ENCODE results near the gene SV2B. TPM values are rescaled to one million over a fixed set of nuclear protein-coding genes. Genes with fewer than 3 reads are reported as not detected.

Gene SV2B
- total RNA-seq, 1 experiment from 2014 or later = not detected

DNA sequence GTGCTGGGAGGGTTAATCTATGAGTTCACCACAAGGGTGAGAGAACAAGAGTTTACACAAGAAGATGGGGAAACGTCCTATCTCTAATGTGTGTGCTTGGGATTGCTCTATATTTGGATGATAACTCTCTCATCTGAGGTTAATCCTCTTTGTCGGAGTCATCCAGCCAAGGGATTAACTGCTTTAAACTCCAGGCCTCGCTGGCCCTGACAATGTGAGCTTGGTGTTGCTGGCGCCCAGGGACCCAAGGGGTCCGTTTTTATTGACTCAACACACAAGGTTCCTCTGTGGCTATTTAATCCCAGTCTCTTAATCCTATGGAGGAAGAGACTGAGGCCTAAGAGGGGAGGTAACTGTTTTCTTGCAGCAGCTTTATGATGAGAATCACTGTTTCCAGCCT lies 14.2 kb downstream of the SV2B start:
- no peaks in the 10 kb centered on the region for H3K9me2 ChIP-seq (replicated peaks; ENCODE audit: low read length)
- no peaks in the 10 kb centered on the region for H3K4me1 ChIP-seq (ENCODE audit: insufficient read depth, low read length)
- no peaks in the 10 kb centered on the region for H4K20me1 ChIP-seq (ENCODE audit: low read length)
- ATAC-seq = no peak
- H3K27ac ChIP-seq (ENCODE audit: low read length) = no peak overlapping the region
- POLR2A ChIA-PET (ENCODE audit: unreplicated experiment) = no interaction called here
- CTCF ChIA-PET = no interaction called here
- peaks cover 86% of the 10 kb centered on the region for H3K27me3 ChIP-seq (ENCODE audit: low read length)
- H3F3A ChIP-seq (ENCODE audit: low read length, unreplicated experiment) = no peaks in the 10 kb centered on the region
- H3K4me2 ChIP-seq (ENCODE audit: low read length) = no peak overlapping the region
- H3K79me2 ChIP-seq (ENCODE audit: low read length) = no peaks in the 10 kb centered on the region
- TF ChIP-seq EZH2phosphoT487 (IDR thresholded peaks at IDR 0.05; ENCODE audit: borderline replicate concordance, low read length) = no peak
- TF ChIP-seq EZH2 (IDR thresholded peaks at IDR 0.05; ENCODE audit: low read length, unreplicated experiment) = no peak
- TF ChIP-seq, protein P1, sequence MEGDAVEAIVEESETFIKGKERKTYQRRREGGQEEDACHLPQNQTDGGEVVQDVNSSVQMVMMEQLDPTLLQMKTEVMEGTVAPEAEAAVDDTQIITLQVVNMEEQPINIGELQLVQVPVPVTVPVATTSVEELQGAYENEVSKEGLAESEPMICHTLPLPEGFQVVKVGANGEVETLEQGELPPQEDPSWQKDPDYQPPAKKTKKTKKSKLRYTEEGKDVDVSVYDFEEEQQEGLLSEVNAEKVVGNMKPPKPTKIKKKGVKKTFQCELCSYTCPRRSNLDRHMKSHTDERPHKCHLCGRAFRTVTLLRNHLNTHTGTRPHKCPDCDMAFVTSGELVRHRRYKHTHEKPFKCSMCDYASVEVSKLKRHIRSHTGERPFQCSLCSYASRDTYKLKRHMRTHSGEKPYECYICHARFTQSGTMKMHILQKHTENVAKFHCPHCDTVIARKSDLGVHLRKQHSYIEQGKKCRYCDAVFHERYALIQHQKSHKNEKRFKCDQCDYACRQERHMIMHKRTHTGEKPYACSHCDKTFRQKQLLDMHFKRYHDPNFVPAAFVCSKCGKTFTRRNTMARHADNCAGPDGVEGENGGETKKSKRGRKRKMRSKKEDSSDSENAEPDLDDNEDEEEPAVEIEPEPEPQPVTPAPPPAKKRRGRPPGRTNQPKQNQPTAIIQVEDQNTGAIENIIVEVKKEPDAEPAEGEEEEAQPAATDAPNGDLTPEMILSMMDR (conservative IDR thresholded peaks at IDR 0.05; ENCODE audit: low read depth, low read length) = no peak
- no peak for DNase-seq
- BruUV-seq (replicated peaks) = no TSS peak
- intact Hi-C loops (cut with micrococcal nuclease) = no loop called here
- no peak overlapping the region for H2AFZ ChIP-seq (ENCODE audit: low read length)
- H3K4me3 ChIP-seq (ENCODE audit: low read length) = no peak overlapping the region
- no peaks in the 10 kb centered on the region for H3K9me3 ChIP-seq (ENCODE audit: low read length)
- H3K36me3 ChIP-seq (ENCODE audit: low read depth, low read length) = no peaks in the 10 kb centered on the region
- no peak overlapping the region for H3K9ac ChIP-seq (ENCODE audit: low read length)

DNA sequence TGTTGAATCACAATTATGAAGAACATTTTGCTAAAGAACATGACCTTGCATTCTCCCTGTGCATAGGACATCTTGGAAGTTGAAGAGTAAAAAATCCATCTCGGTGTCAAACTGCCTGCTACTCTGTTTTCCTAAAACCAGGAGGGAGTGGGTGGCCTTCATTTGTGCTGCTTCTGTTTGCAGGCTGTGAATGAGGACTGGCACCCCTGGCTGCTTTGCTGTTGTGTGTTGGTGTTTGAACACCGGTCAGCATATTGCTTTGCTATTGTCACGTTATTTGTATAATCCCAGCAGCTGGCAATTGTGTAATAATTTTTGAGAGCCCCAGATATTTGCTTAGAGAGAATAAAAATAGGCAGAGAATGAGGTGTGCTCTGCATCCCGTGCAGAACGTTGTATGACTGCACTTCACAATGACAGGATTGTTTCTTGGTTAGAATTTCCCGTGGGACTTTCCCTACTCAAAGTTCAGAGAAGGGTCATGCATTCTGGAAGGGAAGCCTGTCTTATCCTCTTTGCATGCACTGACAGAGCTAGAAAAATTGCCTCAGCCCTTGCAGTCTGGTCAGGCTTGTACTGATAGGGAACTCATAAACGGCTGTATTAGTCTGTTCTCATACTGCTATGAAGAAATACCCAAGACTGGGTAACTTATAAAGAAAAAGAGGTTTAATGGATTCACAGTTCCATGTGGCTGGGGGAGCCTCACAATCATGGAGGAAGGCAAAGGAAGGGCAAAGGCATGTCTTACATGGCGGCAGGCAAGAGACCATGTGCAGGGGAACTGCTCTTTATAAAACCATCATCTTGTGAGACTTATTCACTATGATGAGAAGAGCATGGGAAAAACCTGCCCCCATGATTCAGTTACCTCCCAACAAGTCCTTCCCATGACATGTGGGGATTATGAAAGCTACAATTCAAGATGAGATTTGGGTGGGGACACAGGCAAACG lies 16.3 kb downstream of the SV2B start:
- no peaks in the 10 kb centered on the region for H3K9me2 ChIP-seq (replicated peaks; ENCODE audit: low read length)
- no peak overlapping the region for H2AFZ ChIP-seq (ENCODE audit: low read length)
- no TSS peak for BruUV-seq (replicated peaks)
- DNase-seq (no peak), ATAC-seq (no peak)
- no peaks in the 10 kb centered on the region for H4K20me1 ChIP-seq (ENCODE audit: low read length)
- H3K4me1 ChIP-seq (ENCODE audit: insufficient read depth, low read length) = no peaks in the 10 kb centered on the region
- no peaks in the 10 kb centered on the region for H3K79me2 ChIP-seq (ENCODE audit: low read length)
- no peak overlapping the region for H3K9ac ChIP-seq (ENCODE audit: low read length)
- H3K9me3 ChIP-seq (ENCODE audit: low read length) = no peaks in the 10 kb centered on the region
- H3K4me3 ChIP-seq (ENCODE audit: low read length) = no peak overlapping the region
- no peaks in the 10 kb centered on the region for H3F3A ChIP-seq (ENCODE audit: low read length, unreplicated experiment)
- no peak overlapping the region for H3K4me2 ChIP-seq (ENCODE audit: low read length)
- no peaks in the 10 kb centered on the region for H3K36me3 ChIP-seq (ENCODE audit: low read depth, low read length)
- intact Hi-C loops (cut with micrococcal nuclease) = no loop called here
- CTCF ChIA-PET = no interaction called here
- TF ChIP-seq EZH2phosphoT487 (IDR thresholded peaks at IDR 0.05; ENCODE audit: borderline replicate concordance, low read length) (no peak), EZH2 (IDR thresholded peaks at IDR 0.05; ENCODE audit: low read length, unreplicated experiment) (no peak)
- TF ChIP-seq, protein P1 (conservative IDR thresholded peaks at IDR 0.05; ENCODE audit: low read depth, low read length) = no peak
- peaks cover 83% of the 10 kb centered on the region for H3K27me3 ChIP-seq (ENCODE audit: low read length)
- H3K27ac ChIP-seq (ENCODE audit: low read length) = no peak overlapping the region
- POLR2A ChIA-PET (ENCODE audit: unreplicated experiment) = no interaction called here

DNA sequence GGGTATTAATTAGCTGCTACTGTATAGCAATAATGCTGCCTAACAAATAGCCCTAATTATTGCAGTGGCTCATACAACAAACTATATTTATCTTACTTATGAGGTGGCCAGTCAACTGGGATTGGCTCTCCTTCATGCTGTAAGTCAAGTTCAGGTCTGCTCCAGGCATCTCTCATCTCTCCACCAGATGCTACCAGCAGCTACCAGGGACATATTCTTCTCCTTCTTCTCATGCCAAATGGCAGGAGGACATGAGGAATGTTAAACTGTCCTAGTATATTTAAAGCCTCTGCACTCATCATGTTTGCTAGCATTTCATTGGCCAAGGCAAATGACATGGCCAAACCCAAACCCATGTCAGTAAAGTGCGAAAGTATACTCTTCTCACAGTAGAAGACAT lies 17.3 kb downstream of the SV2B start:
- H3K27ac ChIP-seq (ENCODE audit: low read length) = no peak overlapping the region
- POLR2A ChIA-PET (ENCODE audit: unreplicated experiment) = no interaction called here
- H3K27me3 ChIP-seq (ENCODE audit: low read length) = peaks cover 80% of the 10 kb centered on the region
- intact Hi-C loops (cut with micrococcal nuclease) = no loop called here
- ATAC-seq = no peak
- no peaks in the 10 kb centered on the region for H3K9me3 ChIP-seq (ENCODE audit: low read length)
- no peak overlapping the region for H3K4me3 ChIP-seq (ENCODE audit: low read length)
- no peaks in the 10 kb centered on the region for H3K4me1 ChIP-seq (ENCODE audit: insufficient read depth, low read length)
- no peak overlapping the region for H2AFZ ChIP-seq (ENCODE audit: low read length)
- TF ChIP-seq EZH2phosphoT487 (IDR thresholded peaks at IDR 0.05; ENCODE audit: borderline replicate concordance, low read length) (no peak), EZH2 (IDR thresholded peaks at IDR 0.05; ENCODE audit: low read length, unreplicated experiment) (no peak)
- TF ChIP-seq, protein P1 (conservative IDR thresholded peaks at IDR 0.05; ENCODE audit: low read depth, low read length) = no peak
- H4K20me1 ChIP-seq (ENCODE audit: low read length) = no peaks in the 10 kb centered on the region
- H3K36me3 ChIP-seq (ENCODE audit: low read depth, low read length) = no peaks in the 10 kb centered on the region
- no peaks in the 10 kb centered on the region for H3F3A ChIP-seq (ENCODE audit: low read length, unreplicated experiment)
- no peaks in the 10 kb centered on the region for H3K9me2 ChIP-seq (replicated peaks; ENCODE audit: low read length)
- no peak overlapping the region for H3K4me2 ChIP-seq (ENCODE audit: low read length)
- CTCF ChIA-PET = no interaction called here
- H3K79me2 ChIP-seq (ENCODE audit: low read length) = no peaks in the 10 kb centered on the region
- no TSS peak for BruUV-seq (replicated peaks)
- H3K9ac ChIP-seq (ENCODE audit: low read length) = no peak overlapping the region
- no peak for DNase-seq
